Parietal lobe (tissue), 2 donors: ENCODE data around the gene DNAAF2. TPM values are rescaled to one million over a fixed set of nuclear protein-coding genes. Genes with fewer than 3 reads are reported as not detected.

ENCODE experiments used
- small RNA-seq: library from RNA; depleted of rRNA; stranded (forward); fragments of <200 nt; gene quantifications from one replicate; pipeline ENCODE3, GENCODE V24; 2014; ENCODE audit warnings: low replicate concordance
- total RNA-seq: library from RNA; depleted of rRNA; stranded (reverse); fragments of >200 nt; gene quantifications from one replicate; pipeline ENCODE4 v1.2.3, GENCODE V29; 2014

DNAAF2 gene, protein sequence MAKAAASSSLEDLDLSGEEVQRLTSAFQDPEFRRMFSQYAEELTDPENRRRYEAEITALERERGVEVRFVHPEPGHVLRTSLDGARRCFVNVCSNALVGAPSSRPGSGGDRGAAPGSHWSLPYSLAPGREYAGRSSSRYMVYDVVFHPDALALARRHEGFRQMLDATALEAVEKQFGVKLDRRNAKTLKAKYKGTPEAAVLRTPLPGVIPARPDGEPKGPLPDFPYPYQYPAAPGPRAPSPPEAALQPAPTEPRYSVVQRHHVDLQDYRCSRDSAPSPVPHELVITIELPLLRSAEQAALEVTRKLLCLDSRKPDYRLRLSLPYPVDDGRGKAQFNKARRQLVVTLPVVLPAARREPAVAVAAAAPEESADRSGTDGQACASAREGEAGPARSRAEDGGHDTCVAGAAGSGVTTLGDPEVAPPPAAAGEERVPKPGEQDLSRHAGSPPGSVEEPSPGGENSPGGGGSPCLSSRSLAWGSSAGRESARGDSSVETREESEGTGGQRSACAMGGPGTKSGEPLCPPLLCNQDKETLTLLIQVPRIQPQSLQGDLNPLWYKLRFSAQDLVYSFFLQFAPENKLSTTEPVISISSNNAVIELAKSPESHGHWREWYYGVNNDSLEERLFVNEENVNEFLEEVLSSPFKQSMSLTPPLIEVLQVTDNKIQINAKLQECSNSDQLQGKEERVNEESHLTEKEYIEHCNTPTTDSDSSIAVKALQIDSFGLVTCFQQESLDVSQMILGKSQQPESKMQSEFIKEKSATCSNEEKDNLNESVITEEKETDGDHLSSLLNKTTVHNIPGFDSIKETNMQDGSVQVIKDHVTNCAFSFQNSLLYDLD
- total RNA-seq, result 13.1 TPM

DNA sequence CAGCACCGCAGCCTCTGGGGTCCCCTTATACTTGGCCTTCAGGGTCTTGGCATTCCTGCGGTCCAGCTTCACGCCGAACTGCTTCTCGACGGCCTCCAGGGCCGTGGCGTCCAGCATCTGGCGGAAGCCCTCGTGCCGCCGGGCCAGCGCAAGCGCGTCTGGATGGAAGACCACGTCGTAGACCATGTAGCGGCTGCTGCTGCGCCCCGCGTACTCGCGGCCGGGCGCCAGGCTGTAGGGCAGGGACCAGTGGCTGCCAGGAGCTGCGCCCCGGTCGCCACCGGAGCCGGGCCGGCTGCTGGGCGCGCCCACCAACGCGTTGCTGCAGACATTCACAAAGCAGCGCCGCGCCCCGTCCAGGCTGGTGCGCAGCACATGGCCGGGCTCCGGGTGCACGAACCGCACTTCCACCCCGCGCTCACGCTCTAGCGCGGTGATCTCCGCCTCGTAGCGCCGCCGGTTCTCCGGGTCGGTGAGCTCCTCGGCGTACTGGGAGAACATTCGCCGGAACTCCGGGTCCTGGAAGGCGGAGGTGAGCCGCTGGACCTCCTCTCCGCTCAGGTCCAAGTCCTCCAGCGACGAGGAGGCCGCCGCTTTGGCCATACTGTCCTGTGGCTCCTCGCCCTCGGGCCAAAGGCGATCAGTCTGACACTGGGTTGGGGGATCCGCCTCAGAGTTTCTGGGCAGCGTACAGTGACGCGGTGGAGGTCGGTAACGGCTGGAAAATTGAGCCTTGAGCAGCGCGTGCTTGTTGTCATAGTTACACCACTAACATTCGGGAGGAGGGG lies at the start of gene DNAAF2:
Gene DNAAF2, minus strand, starts transcription at position 698 of the 788 bp plus-strand sequence. Its CDS starts 95 bp downstream, at position 603.

DNA sequence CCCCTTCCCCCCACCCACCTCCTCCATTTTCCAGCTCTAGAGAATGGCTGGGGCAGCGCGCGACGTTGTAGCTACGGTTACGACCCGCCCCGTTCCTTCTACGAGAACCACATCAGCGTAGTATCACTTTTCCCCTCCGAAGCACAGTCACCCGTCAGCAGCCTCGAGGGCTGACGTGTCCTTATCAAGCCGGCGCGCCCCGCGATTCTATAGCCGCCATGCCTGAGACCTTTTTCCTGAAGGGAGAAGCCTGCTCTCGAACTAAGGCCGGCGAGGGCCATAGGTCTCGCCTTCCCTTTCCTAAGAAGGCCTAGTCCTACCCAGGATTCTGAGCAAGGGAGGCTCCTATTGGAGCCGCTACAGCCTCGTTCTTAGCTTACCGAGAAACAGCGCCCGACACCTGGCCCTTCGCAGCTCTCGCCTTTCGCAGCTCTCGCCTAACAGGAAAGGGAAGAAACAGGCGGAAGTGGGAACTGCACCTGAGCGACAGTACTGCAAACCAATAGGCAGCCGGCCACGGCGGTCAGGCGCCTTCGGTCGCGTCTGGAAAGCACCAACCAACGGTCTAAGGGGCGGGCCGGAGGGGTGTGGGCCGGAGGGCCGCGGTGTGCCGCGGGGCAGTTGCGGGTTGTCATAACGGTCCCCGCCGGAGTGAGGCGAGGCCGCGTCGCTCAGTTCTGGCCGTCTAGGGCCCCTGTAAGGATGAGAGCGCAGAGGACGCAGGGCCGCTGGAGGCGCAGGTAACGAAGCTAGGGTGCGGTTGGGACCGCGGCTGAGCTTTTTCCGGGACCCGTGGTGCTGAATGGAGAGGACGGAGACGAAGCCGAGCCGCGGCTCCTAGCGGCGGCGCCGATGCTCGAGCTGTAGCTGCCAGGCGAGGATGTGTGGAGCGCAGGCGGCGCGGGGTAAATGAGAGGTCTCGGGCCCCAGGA lies 14.6 kb downstream of the DNAAF2 start, which contains the start of the genes MGAT2 and RPL36AL:
Gene MGAT2, plus strand, starts transcription at position 618 of the 932 bp plus-strand sequence. CDS start 470 bp downstream, outside the sequence.
Gene RPL36AL, minus strand, starts transcription at position 445 of the 932 bp plus-strand sequence. CDS start 1,522 bp downstream, outside the sequence.

DNA sequence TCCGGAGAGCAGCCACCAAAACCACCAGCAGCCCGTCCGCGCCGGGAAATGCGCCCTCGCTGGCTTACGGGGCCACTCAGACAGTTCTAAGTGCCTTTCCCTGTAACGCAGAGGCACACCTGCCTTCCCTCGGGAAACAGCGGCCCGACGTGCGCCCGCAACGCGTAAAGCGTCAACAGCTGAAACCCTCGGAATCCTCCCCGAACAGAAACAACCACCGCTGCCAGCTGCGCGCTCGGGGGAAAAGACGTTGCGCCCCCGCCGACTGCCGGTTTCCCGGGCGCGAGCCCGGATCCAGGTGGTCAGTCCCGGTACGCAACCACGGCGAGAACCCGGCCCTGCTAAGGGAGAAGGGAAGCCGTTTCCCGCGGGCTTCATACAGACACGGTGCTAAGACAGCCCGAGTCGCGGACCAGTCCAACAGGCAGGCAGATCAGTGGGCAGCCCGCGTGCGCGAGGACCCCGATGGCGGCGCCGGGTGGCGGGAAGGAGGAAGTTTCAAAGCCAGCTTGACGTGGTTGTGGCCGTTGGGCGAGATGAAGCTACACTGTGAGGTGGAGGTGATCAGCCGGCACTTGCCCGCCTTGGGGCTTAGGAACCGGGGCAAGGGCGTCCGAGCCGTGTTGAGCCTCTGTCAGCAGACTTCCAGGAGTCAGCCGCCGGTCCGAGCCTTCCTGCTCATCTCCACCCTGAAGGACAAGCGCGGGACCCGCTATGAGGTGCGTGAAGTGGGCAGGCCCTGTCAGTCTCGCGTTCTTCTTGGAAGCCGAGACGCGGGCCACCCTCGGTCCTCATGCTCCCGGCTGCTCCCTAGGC lies 36.4 kb downstream of the DNAAF2 start, which contains the start of gene LRR1:
Gene LRR1, plus strand, starts transcription at position 456 of the 816 bp plus-strand sequence. Its CDS starts 81 bp downstream, at position 537.

DNA sequence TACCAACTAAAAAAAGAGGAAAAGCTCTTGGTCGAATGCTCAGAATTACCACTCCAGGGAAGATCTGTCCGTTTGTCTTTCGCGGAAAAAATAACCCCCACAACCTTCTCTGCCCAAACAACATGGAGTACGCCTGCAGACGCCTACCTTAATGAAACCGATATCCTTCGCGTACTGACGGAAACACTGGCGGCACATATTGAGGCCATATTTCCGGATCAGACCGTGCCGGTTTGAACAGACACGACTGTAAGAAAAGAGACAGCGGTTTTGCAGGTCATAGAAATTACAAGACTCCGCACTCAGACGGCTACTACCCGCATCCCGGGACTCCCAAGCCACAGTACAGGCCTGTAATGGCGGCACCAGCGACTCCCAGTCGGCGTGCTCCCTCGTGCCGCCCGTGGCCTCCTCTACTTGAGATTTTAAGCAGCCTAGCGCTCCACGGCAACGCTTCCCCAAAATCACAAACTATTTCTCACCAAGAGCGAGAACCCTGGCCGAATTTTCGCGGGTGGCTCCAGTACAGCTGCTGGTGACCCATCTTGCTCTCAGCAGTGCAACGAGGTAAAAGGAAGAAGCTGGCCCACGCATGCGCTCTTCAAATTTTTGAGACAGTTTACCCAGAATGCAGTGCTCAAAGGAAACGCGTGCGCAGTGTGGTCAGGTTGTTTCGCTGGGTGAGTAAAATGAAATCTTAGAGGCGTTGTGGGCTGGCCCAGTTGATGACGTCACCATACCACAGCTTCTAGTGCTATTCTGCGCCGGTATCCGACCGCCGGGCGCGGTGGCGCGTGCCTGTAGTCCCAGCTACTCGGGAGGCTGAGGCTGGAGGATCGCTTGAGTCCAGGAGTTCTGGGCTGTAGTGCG lies 49.0 kb downstream of the DNAAF2 start, which contains the start of gene RPS29:
Gene RPS29, minus strand, starts transcription at position 578 of the 870 bp plus-strand sequence. Its CDS starts 34 bp downstream, at position 544.

Small RNA genes lying within 50 kb of the gene (small RNA-seq; reads per million reads assigned to genes)
- gene AL139099.3 (not detected), gene AL139099.4 (not detected), gene RF00019 (not detected), gene RNU6ATAC30P (not detected)

Other genes with a start within 250 kb of the DNAAF2 start
- gene RPS29, start 48.9 kb downstream of the DNAAF2 start, total RNA-seq, result 1,735 TPM
- 4.7 TPM for gene LRR1, start 36.3 kb downstream of the DNAAF2 start, total RNA-seq
- 102 TPM for gene RPL36AL, start 14.6 kb downstream of the DNAAF2 start, total RNA-seq
- gene MGAT2, start 14.4 kb downstream of the DNAAF2 start, total RNA-seq, result 29.1 TPM
- 9.4 TPM for gene POLE2, start 53.0 kb upstream of the DNAAF2 start, total RNA-seq
- gene KLHDC1, start 57.9 kb upstream of the DNAAF2 start, total RNA-seq, result 16.6 TPM
- gene KLHDC2, start 132.9 kb upstream of the DNAAF2 start, total RNA-seq, result 155 TPM
- gene NEMF, start 217.5 kb upstream of the DNAAF2 start, total RNA-seq, result 187 TPM